ENCODE results near the gene LIN9. TPM values are rescaled to one million over a fixed set of nuclear protein-coding genes. Genes with fewer than 3 reads are reported as not detected.
"Not testable (repeated sequence)": the region's sequence is repeated elsewhere in the genome, so short reads cannot be mapped to it uniquely, and the experiment has no call there.

The LIN9 gene
- total and polyA plus RNA-seq, 2 experiments from 2014 or later = 9.7 to 11.3 TPM

GRCh38 chr1:226203655-226204054, 105.3 kb downstream of the LIN9 start:
- TF ChIP-seq CTCF (IDR thresholded peaks at IDR 0.05; ENCODE audit: low read depth, low read length) = no peak
- Histone ChIP-seq H3K9me3 (ENCODE audit: low read depth) (no peaks in the 10 kb centered on the region), H3K27ac (no peak overlapping the region), H3K27me3 (no peaks in the 10 kb centered on the region), H3K4me1 (ENCODE audit: low read depth) (no peaks in the 10 kb centered on the region), H3K36me3 (no peaks in the 10 kb centered on the region), H3K4me3 (no peak overlapping the region)
- no peak for DNase-seq (ENCODE audit: low read depth in 1 of 2, low spot score in 1 of 2)

DNA sequence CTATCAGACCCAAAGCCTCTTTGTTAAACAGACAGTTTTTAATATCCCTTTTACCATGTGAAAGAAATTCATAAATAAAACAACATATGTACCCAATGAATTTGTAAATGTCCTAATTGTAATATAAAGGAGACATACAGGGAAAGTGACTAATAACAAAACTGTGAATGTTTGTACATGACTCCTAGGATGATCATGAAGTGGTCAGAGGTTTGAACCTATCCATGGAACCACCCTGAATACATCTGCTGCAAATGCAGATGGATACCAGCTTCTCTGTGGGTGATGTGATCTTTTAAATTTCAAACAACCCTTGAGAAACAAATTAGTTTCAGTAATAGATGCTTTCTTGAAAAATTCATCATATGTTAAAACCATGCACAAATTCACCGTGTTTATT, 105.7 kb downstream of the LIN9 start:
- H3K27me3 ChIP-seq = no peaks in the 10 kb centered on the region
- H3K27ac ChIP-seq = no peak overlapping the region
- no peaks in the 10 kb centered on the region for H3K4me1 ChIP-seq (ENCODE audit: low read depth)
- H3K9me3 ChIP-seq (ENCODE audit: low read depth) = no peaks in the 10 kb centered on the region
- no peak for DNase-seq (ENCODE audit: low read depth in 1 of 2, low spot score in 1 of 2)
- no peaks in the 10 kb centered on the region for H3K36me3 ChIP-seq
- TF ChIP-seq CTCF (IDR thresholded peaks at IDR 0.05; ENCODE audit: low read depth, low read length) = no peak
- no peak overlapping the region for H3K4me3 ChIP-seq

GRCh38 chr1:226202666-226203065, 106.3 kb downstream of the LIN9 start:
- H3K27ac ChIP-seq; H3K9me3 ChIP-seq (ENCODE audit: low read depth); H3K36me3 ChIP-seq; DNase-seq (ENCODE audit: low read depth in 1 of 2, low spot score in 1 of 2); H3K4me3 ChIP-seq; H3K27me3 ChIP-seq; H3K4me1 ChIP-seq (ENCODE audit: low read depth): not testable (repeated sequence)

DNA sequence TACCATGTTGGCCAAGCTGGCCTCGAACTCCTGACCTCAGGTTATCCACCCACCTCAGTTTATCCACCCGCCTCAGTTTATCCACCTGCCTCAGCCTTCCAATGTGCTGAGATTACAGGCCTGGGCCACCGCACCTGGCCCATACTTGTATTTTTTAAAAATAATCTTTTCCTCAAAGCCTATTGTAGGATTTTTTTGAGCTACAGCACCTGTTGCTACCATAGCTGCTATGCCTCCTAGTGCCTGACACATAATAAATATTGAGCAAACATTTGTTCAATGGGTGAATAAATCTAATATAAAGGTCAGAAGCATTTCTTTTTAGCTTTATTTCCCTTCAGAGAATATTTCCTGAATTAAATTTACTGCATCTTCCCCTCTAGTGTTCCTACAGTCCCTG, 106.7 kb downstream of the LIN9 start:
- no peaks in the 10 kb centered on the region for H3K4me1 ChIP-seq (ENCODE audit: low read depth)
- H3K4me3 ChIP-seq = no peak overlapping the region
- no peak for TF ChIP-seq CTCF (IDR thresholded peaks at IDR 0.05; ENCODE audit: low read depth, low read length)

GRCh38 chr1:226201029-226201593, 107.9 kb downstream of the LIN9 start:
- Histone ChIP-seq H3K27ac (no peak overlapping the region), H3K4me3 (no peak overlapping the region), H3K27me3 (no peaks in the 10 kb centered on the region), H3K4me1 (ENCODE audit: low read depth) (no peaks in the 10 kb centered on the region), H3K36me3 (no peaks in the 10 kb centered on the region), H3K9me3 (ENCODE audit: low read depth) (no peaks in the 10 kb centered on the region)
- DNase-seq (ENCODE audit: low read depth in 1 of 2, low spot score in 1 of 2) = peak; percentile 34 to 42
- peak; percentile 60 for TF ChIP-seq CTCF (IDR thresholded peaks at IDR 0.05; ENCODE audit: low read depth, low read length)

More for the DNA sequence above, 106.7 kb downstream of the LIN9 start:
- Histone ChIP-seq H3K9me3 (ENCODE audit: low read depth) (no peaks in the 10 kb centered on the region), H3K27me3 (no peaks in the 10 kb centered on the region), H3K36me3 (no peaks in the 10 kb centered on the region), H3K27ac (no peak overlapping the region)
- no peak for DNase-seq (ENCODE audit: low read depth in 1 of 2, low spot score in 1 of 2)

GRCh38 chr1:226199971-226200370, 109.0 kb downstream of the LIN9 start:
- H3K27me3 ChIP-seq = no peaks in the 10 kb centered on the region
- no peaks in the 10 kb centered on the region for H3K4me1 ChIP-seq (ENCODE audit: low read depth)
- no peak for DNase-seq (ENCODE audit: low read depth in 1 of 2, low spot score in 1 of 2)
- H3K36me3 ChIP-seq = no peaks in the 10 kb centered on the region
- no peak overlapping the region for H3K27ac ChIP-seq
- no peak overlapping the region for H3K4me3 ChIP-seq
- TF ChIP-seq CTCF (IDR thresholded peaks at IDR 0.05; ENCODE audit: low read depth, low read length) = no peak
- no peaks in the 10 kb centered on the region for H3K9me3 ChIP-seq (ENCODE audit: low read depth)
